ENCODE results near the gene SLC35F3.

GRCh38 chr1:234218078-234218477 is 313.6 kb downstream of the SLC35F3 start:
- TF ChIP-seq CTCF (IDR thresholded peaks at IDR 0.05; ENCODE audit: low read depth, low read length, missing input control) (no peak), ZBTB33 (IDR thresholded peaks at IDR 0.05) (no peak), TAF1 (conservative IDR thresholded peaks at IDR 0.05) (no peak), JUND (IDR thresholded peaks at IDR 0.05) (no peak), EGR1 (IDR thresholded peaks at IDR 0.05; ENCODE audit: low read depth in 2 of 2) (no peak), REST (IDR thresholded peaks at IDR 0.05) (no peak), MAX (IDR thresholded peaks at IDR 0.05) (no peak)
